Amygdala (tissue), 56 donors: ENCODE measurements around the gene BCAS1.
A peak's percentile ranks its signal among the peaks of the same experiment; 100 is the strongest.

ENCODE experiments used
- DNase-seq, 56 donors: peaks; one replicate each; lab custom pipeline; 2025; lab: John Stamatoyannopoulos, UW

Gene BCAS1

GRCh38 chr20:54082100-54082499 is 11.7 kb upstream of the BCAS1 start:
- no peak for DNase-seq

- DNase-seq = no peak
Observed at GRCh38 chr20:54079652-54080051, 9.3 kb upstream of the BCAS1 start.

GRCh38 chr20:54078296-54078984 is 8.0 kb upstream of the BCAS1 start:
- no peak for DNase-seq

- no peak for DNase-seq
Observed at GRCh38 chr20:54076259-54076658, 5.9 kb upstream of the BCAS1 start.

GRCh38 chr20:54075322-54075721 is 4.9 kb upstream of the BCAS1 start:
- no peak for DNase-seq

GRCh38 chr20:54074511-54074910 is 4.1 kb upstream of the BCAS1 start:
- no peak for DNase-seq

- DNase-seq = no peak
Observed at GRCh38 chr20:54073288-54073687, 2.9 kb upstream of the BCAS1 start.

- DNase-seq = no peak
Observed at GRCh38 chr20:54069501-54069971, 858 bp downstream of the BCAS1 start.

GRCh38 chr20:54068966-54069365 is 1.4 kb downstream of the BCAS1 start:
- no peak for DNase-seq

- no peak for DNase-seq
Observed at GRCh38 chr20:54068495-54068894, 1.9 kb downstream of the BCAS1 start.

- DNase-seq = peak in 1 of 56 donors; percentile 9
Observed at GRCh38 chr20:54067606-54068174, 2.7 kb downstream of the BCAS1 start.

GRCh38 chr20:54065601-54066038 is 4.8 kb downstream of the BCAS1 start:
- DNase-seq = no peak

GRCh38 chr20:54064939-54065338 is 5.5 kb downstream of the BCAS1 start:
- no peak for DNase-seq

GRCh38 chr20:54063992-54064676 is 6.3 kb downstream of the BCAS1 start:
- DNase-seq = no peak

GRCh38 chr20:54063580-54063979 is 6.8 kb downstream of the BCAS1 start:
- no peak for DNase-seq

GRCh38 chr20:54062812-54063280 is 7.5 kb downstream of the BCAS1 start:
- DNase-seq = peak in 13 of 56 donors; percentile 1 to 29 (median 13)

GRCh38 chr20:54061101-54061881 is 9.1 kb downstream of the BCAS1 start:
- no peak for DNase-seq

GRCh38 chr20:54059691-54060364 is 10.6 kb downstream of the BCAS1 start:
- no peak for DNase-seq

- no peak for DNase-seq
Observed at GRCh38 chr20:54058420-54059139, 11.8 kb downstream of the BCAS1 start.
